CD4-positive, alpha-beta T cell (primary cell): ENCODE results near the gene AXDND1. TPM values are rescaled to one million over a fixed set of nuclear protein-coding genes. Genes with fewer than 3 reads are reported as not detected.

Experiments used
- ATAC-seq: fragments of 200-7000 bp; cut with Tn5 transposase; one replicate; pipeline ENCODE4 v1.10.0; 2022; ENCODE audit warnings: mild to moderate bottlenecking; ENCODE audit not compliant: poor library complexity
- CTCF ChIA-PET: fragments of 350-600 bp; sonication (Branson Sonifier 250); formaldehyde crosslinking; loops from one replicate; lab custom pipeline; 2021; ENCODE audit warnings: antibody characterized with exemption, inconsistent platforms; lab: Charles Lee
- POLR2A ChIA-PET: fragments of 350-600 bp; sonication (Branson Sonifier 250); formaldehyde crosslinking; loops from one replicate; lab custom pipeline; 2021; ENCODE audit warnings: antibody characterized with exemption, inconsistent platforms; lab: Charles Lee
- DNase-seq, 14 experiments: peaks; one replicate each; pipeline ENCODE4 v3.0.0-alpha.2; 2013 to 2020; ENCODE audit warnings: mixed read lengths in 2 of 14
- H3K27ac ChIP-seq, 2 donors: one replicate each; pipeline versions ENCODE4 v1.5.1 to v1.7.0; 2013; ENCODE audit warnings: low read length in 2 of 2, low read depth in 1 of 2, mild to moderate bottlenecking in 1 of 2
- H3K27me3 ChIP-seq, 2 experiments: 1 replicate in 1 of 2; 2 replicates in 1 of 2; pipeline versions ENCODE4 v1.6.1 to v1.7.0; 2013; ENCODE audit warnings: low read length in 2 of 2, control low read depth in 1 of 2, mild to moderate bottlenecking in 1 of 2, moderate library complexity in 1 of 2; ENCODE audit not compliant: insufficient read depth in 2 of 2, control insufficient read depth in 1 of 2
- H3K36me3 ChIP-seq: one replicate; pipeline ENCODE4 v1.6.1; 2013; ENCODE audit warnings: low read length, control low read depth; ENCODE audit not compliant: insufficient read depth
- H3K4me1 ChIP-seq: one replicate; pipeline ENCODE4 v1.6.1; 2013; ENCODE audit warnings: low read length, control low read depth; ENCODE audit not compliant: insufficient read depth
- H3K4me3 ChIP-seq: one replicate; pipeline ENCODE4 v1.5.1; 2013; ENCODE audit warnings: mild to moderate bottlenecking, low read length, moderate library complexity
- H3K9me3 ChIP-seq, 2 experiments: 1 replicate in 1 of 2; 2 replicates in 1 of 2; pipeline versions ENCODE4 v1.6.1 to v1.7.0; 2013; ENCODE audit warnings: low read length in 2 of 2, mild to moderate bottlenecking in 2 of 2, control low read depth in 1 of 2, moderate library complexity in 1 of 2; ENCODE audit not compliant: control insufficient read depth in 1 of 2, insufficient read depth in 1 of 2
- H3K27ac Mint-ChIP-seq: one replicate; pipeline ENCODE4 v1.8.0; 2020; ENCODE audit warnings: mixed read lengths
- H3K27me3 Mint-ChIP-seq: one replicate; pipeline ENCODE4 v1.8.0; 2021; ENCODE audit warnings: mixed read lengths
- H3K36me3 Mint-ChIP-seq: one replicate; pipeline ENCODE4 v1.8.0; 2021; ENCODE audit warnings: low read depth, mixed read lengths
- H3K4me1 Mint-ChIP-seq: one replicate; pipeline ENCODE4 v1.8.0; 2021; ENCODE audit warnings: low read depth, mixed read lengths
- H3K4me3 Mint-ChIP-seq: one replicate; pipeline ENCODE4 v1.8.0; 2020; ENCODE audit warnings: mild to moderate bottlenecking, mixed read lengths
- H3K9me3 Mint-ChIP-seq: one replicate; pipeline ENCODE4 v1.8.0; 2020; ENCODE audit warnings: mixed read lengths
- CTCF ChIP-seq: fragments of 200-600 bp; IDR thresholded peaks from one replicate; pipeline ENCODE4 v1.8.0; 2022; ENCODE audit warnings: antibody characterized with exemption, mild to moderate bottlenecking
- intact Hi-C, 2 experiments: fragments of 100-400 bp; cut with DNase I in 1 of 2; cut with micrococcal nuclease in 1 of 2; formaldehyde crosslinking; loops; one replicate each; pipeline versions ENCODE4 v1.15.1 to v1.9.0; 2023 to 2025; cut with DNase I, micrococcal nuclease
- total RNA-seq, 174 experiments: library from RNA in 2 of 174; stranded (reverse) in 2 of 174; gene quantifications; one replicate each; pipeline ENCODE4 v1.2.3 and lab custom pipeline; 2021 to 2026

Gene AXDND1
- total RNA-seq, 2 experiments from 2014 or later: 1.1 TPM

DNA sequence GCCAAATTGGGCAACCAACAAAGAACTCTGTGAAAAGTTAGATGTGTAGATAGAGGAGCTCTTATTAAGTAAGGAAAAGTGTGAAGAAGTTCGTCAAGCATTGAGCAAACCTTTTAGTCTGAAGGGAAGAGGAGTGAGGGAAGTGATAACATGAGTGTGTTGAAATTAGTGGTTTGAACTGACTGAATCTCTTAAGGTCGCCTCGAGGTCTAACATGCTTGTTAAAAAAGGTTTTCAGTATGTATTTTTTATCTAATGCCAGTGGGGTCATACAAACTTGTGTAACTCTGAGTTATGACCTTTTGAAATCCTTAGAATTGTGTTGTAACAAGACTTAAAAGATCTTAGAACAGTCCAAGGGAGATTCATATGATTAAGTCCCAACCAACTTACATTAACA, 38.1 kb upstream of the AXDND1 start:
- intact Hi-C loops: no loop called here
- Mint-ChIP-seq H3K9me3 (no peaks in the 10 kb centered on the region), H3K36me3 (peaks cover 89% of the 10 kb centered on the region), H3K4me3 (no peak overlapping the region), H3K27me3 (no peaks in the 10 kb centered on the region), H3K27ac (no peak overlapping the region), H3K4me1 (peaks cover 39% of the 10 kb centered on the region)
- CTCF ChIA-PET: no interaction called here
- no peak for ATAC-seq
- H3K27ac ChIP-seq: no peak overlapping the region
- H3K36me3 ChIP-seq: peaks cover 36% of the 10 kb centered on the region
- POLR2A ChIA-PET: no interaction called here
- peak in 3 of 14 experiments; percentile 7 to 26 (median 24) for DNase-seq
- TF ChIP-seq CTCF: no peak
- no peaks in the 10 kb centered on the region for H3K4me1 ChIP-seq
- H3K9me3 ChIP-seq: peaks cover 0 to 5% of the 10 kb centered on the region in 2 experiments
- H3K4me3 ChIP-seq: no peak overlapping the region
- no peaks in the 10 kb centered on the region for H3K27me3 ChIP-seq

DNA sequence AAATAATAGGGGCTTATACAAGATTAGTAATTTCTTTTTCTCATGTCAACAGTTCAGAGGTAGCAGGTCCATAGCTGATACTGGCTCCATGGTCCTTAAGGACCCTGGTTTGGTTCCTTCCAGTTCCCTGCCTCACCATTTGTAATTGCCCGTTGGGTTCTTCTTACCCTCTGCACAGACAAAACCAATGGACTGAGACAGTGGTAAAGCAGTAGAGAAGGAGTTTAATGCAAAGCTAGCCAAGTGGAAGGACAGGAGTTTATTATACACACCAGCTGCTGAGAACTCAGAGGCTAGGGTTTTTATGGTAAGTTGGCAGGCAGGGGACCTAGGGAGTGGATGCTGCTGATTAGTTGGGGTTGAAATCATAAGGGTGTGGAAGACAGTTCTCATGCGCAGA, 35.9 kb upstream of the AXDND1 start:
- no peak overlapping the region for H3K4me3 ChIP-seq
- peaks cover 0 to 5% of the 10 kb centered on the region in 2 experiments for H3K9me3 ChIP-seq
- intact Hi-C loops: no loop called here
- H3K4me3 Mint-ChIP-seq: no peak overlapping the region
- peaks cover 33% of the 10 kb centered on the region for H3K36me3 ChIP-seq
- POLR2A ChIA-PET: no interaction called here
- H3K36me3 Mint-ChIP-seq: peaks cover 82% of the 10 kb centered on the region
- no peak for DNase-seq
- no peak for TF ChIP-seq CTCF
- peaks cover 33% of the 10 kb centered on the region for H3K4me1 Mint-ChIP-seq
- no peaks in the 10 kb centered on the region for H3K27me3 Mint-ChIP-seq
- ATAC-seq: no peak
- H3K9me3 Mint-ChIP-seq: no peaks in the 10 kb centered on the region
- CTCF ChIA-PET: no interaction called here
- peak overlapping the region; percentile 71 for H3K27ac Mint-ChIP-seq
- H3K27ac ChIP-seq: no peak overlapping the region
- H3K27me3 ChIP-seq: no peaks in the 10 kb centered on the region
- no peaks in the 10 kb centered on the region for H3K4me1 ChIP-seq

- Histone ChIP-seq H3K27me3 (no peaks in the 10 kb centered on the region), H3K9me3 (no peaks in the 10 kb centered on the region), H3K4me1 (no peaks in the 10 kb centered on the region), H3K27ac (no peak overlapping the region), H3K4me3 (no peak overlapping the region), H3K36me3 (peaks cover 31% of the 10 kb centered on the region)
- intact Hi-C loops: no loop called here
- ATAC-seq (no peak), DNase-seq (no peak)
- ChIA-PET POLR2A (no interaction called here), CTCF (no interaction called here)
- TF ChIP-seq CTCF: no peak
- Mint-ChIP-seq H3K27ac (peak overlapping the region; percentile 29), H3K36me3 (peaks cover 84% of the 10 kb centered on the region), H3K9me3 (no peaks in the 10 kb centered on the region), H3K27me3 (no peaks in the 10 kb centered on the region), H3K4me3 (no peak overlapping the region), H3K4me1 (peaks cover 31% of the 10 kb centered on the region)
These were observed 31.3 kb upstream of the AXDND1 start for GRCh38 chr1:179334440-179334839.
